ENCODE measurements around the gene S1PR3. TPM values are rescaled to one million over a fixed set of nuclear protein-coding genes. Genes with fewer than 3 reads are reported as not detected.

The S1PR3 gene
- total and polyA plus RNA-seq, 9 of the 15 experiments (the other 6 are each of a cell fraction or from before 2014, with no cell fraction given), result 0.03 to 2.0 (median 0.29) TPM

DNA sequence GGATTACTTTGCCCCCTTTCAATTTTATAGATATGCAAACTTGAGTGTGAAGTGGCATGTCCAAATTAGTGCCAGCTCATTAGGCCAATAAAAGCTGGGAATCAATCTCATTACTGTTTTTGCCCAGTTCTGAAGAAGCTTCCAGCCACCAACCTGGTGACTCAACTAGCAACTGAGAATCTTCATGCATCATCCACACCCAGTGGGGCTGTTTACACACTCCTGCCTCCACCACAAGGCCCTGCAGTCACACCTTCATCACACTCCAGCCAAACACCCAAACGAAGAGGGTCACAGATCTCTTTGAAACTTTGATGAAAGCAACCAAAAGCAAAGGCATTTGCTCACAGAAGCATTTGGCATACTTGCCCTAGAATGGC is 41.3 kb upstream of the S1PR3 start:
- ChIA-PET POLR2A (interaction anchor here (0.6 to 0.9 kb wide), 2 partner anchors 10 to 143 kb away, joined by 3 read pairs; no protein-coding TSS in a partner anchor), CTCF (ENCODE audit: low intra/inter-chr PET ratio) (no interaction called here)
- H2AFZ ChIP-seq (ENCODE audit: low read depth, low read length), result no peak overlapping the region
- DNase-seq (ENCODE audit: extremely low read depth in 1 of 4, low spot score in 3 of 4) (no peak), FAIRE-seq (no peak), ATAC-seq (no peak)
- H4K20me1 ChIP-seq (replicated peaks; ENCODE audit: control insufficient read depth, insufficient read depth, low read length), result no peaks in the 10 kb centered on the region; the same call in 1 of the 2 replicates
- in situ Hi-C loops (cut with MboI), result no loop called here
- H3K4me3 ChIP-seq, result no peak overlapping the region
- WGBS (ENCODE audit: insufficient coverage, low coverage, missing lambda C conversion rate), result 0% methylated on average over 1 of the region's 1 CpG
- H3K36me3 ChIP-seq (ENCODE audit: control insufficient read depth, insufficient read depth, low read length), result no peaks in the 10 kb centered on the region
- H3K9me1 ChIP-seq (ENCODE audit: control insufficient read depth, insufficient read depth, low read length), result peaks cover 4% of the 10 kb centered on the region
- H3K79me2 ChIP-seq (ENCODE audit: control insufficient read depth, insufficient read depth, low read length), result no peaks in the 10 kb centered on the region
- intact Hi-C loops (cut with micrococcal nuclease), result no loop called here
- H3K9ac ChIP-seq (ENCODE audit: insufficient read depth in 1 of 2, low read depth in 2 of 2, low read length in 2 of 2), result no peak overlapping the region
- no peak overlapping the region for H3K27ac ChIP-seq (ENCODE audit: extremely low read depth, low read depth, low read length)
- H3K9me3 ChIP-seq (replicated peaks; ENCODE audit: control insufficient read depth, insufficient read depth, low read depth, low read length), result no peaks in the 10 kb centered on the region
- H3K27me3 ChIP-seq (ENCODE audit: control insufficient read depth in 2 of 2, insufficient read depth in 2 of 2, low read length in 2 of 2), result 0 out of 5 replicates have a peak, but pooled peaks cover 0 to 6% of the 10 kb centered on the region in 2 experiments
- no peak overlapping the region for H3K4me2 ChIP-seq (ENCODE audit: insufficient read depth, low read length)
- BruUV-seq (replicated peaks), result no TSS peak
- H3K4me1 ChIP-seq (replicated peaks in 1 of 2; ENCODE audit: control insufficient read depth in 2 of 2, insufficient read depth in 2 of 2, low read length in 2 of 2), result peaks cover 6 to 22% of the 10 kb centered on the region in 2 experiments; a peak in 4 of 5 replicates
- TF ChIP-seq ZBTB17 (CRISPR knock-in tag; IDR thresholded peaks at IDR 0.05) (no peak), E2F3 (CRISPR knock-in tag; IDR thresholded peaks at IDR 0.05) (no peak), MYNN (IDR thresholded peaks at IDR 0.05) (no peak), MYNN (CRISPR knock-in tag; IDR thresholded peaks at IDR 0.05) (no peak), ZNF121 (CRISPR knock-in tag; conservative IDR thresholded peaks at IDR 0.05) (no peak), ZNF695 (CRISPR knock-in tag; IDR thresholded peaks at IDR 0.05) (no peak), CCAR2 (IDR thresholded peaks at IDR 0.05; ENCODE audit: low read depth, low read length) (no peak), PHF20 (IDR thresholded peaks at IDR 0.05; ENCODE audit: partially characterized antibody) (no peak), MLX (CRISPR knock-in tag; conservative IDR thresholded peaks at IDR 0.05) (no peak), PTRF (tag; IDR thresholded peaks at IDR 0.05) (no peak), ZBED1 (IDR thresholded peaks at IDR 0.05) (no peak), ZNF134 (CRISPR knock-in tag; conservative IDR thresholded peaks at IDR 0.05) (no peak), ARID1B (IDR thresholded peaks at IDR 0.05) (no peak), GABPB1 (CRISPR knock-in tag; IDR thresholded peaks at IDR 0.05) (no peak), HNRNPL (IDR thresholded peaks at IDR 0.05; ENCODE audit: low read depth, low read length) (no peak), GTF2F1 (IDR thresholded peaks at IDR 0.05; ENCODE audit: low read depth, low read length) (no peak), TCF3 (CRISPR knock-in tag; IDR thresholded peaks at IDR 0.05) (no peak)
- TF ChIP-seq, protein P1, sequence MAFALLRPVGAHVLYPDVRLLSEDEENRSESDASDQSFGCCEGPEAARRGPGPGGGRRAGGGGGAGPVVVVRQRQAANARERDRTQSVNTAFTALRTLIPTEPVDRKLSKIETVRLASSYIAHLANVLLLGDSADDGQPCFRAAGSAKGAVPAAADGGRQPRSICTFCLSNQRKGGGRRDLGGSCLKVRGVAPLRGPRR (CRISPR knock-in tag; IDR thresholded peaks at IDR 0.05), result no peak
- TF ChIP-seq, protein P2, sequence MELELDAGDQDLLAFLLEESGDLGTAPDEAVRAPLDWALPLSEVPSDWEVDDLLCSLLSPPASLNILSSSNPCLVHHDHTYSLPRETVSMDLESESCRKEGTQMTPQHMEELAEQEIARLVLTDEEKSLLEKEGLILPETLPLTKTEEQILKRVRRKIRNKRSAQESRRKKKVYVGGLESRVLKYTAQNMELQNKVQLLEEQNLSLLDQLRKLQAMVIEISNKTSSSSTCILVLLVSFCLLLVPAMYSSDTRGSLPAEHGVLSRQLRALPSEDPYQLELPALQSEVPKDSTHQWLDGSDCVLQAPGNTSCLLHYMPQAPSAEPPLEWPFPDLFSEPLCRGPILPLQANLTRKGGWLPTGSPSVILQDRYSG (tag; conservative IDR thresholded peaks at IDR 0.05; ENCODE audit: low read depth), result no peak
